GM23338 (cell line): ENCODE data around the gene TMEM74B. TPM values are rescaled to one million over a fixed set of nuclear protein-coding genes. Genes with fewer than 3 reads are reported as not detected.

Experiments
- ATAC-seq: fragments of 200-7000 bp; cut with Tn5 transposase; 3 replicates; pipeline ENCODE4 v1.9.1; 2020
- DNase-seq: peaks from one replicate; pipeline ENCODE4 v3.0.0-alpha.2; 2015; ENCODE audit warnings: low spot score
- H2AFZ ChIP-seq: fragments of 200-600 bp; sonication (generic); 2 replicates; pipeline ENCODE4 v1.8.0; 2016; ENCODE audit warnings: antibody characterized with exemption, mild to moderate bottlenecking, moderate library complexity
- H3F3A ChIP-seq: fragments of 200-600 bp; sonication (generic); replicated peaks from 2 replicates; pipeline ENCODE4 v1.8.0; 2017; ENCODE audit warnings: antibody characterized with exemption, mixed run types, low read depth
- H3K27ac ChIP-seq: fragments of 200-600 bp; sonication (generic); 2 replicates; pipeline ENCODE4 v1.6.1; 2016; ENCODE audit warnings: low read depth
- H3K27me3 ChIP-seq: fragments of 200-600 bp; sonication (generic); 2 replicates; pipeline ENCODE4 v1.8.0; 2016; ENCODE audit warnings: mild to moderate bottlenecking, mixed run types, moderate library complexity; ENCODE audit not compliant: insufficient read depth
- H3K36me3 ChIP-seq: fragments of 200-600 bp; sonication (generic); 2 replicates; pipeline ENCODE4 v1.8.0; 2016; ENCODE audit warnings: mild to moderate bottlenecking; ENCODE audit not compliant: insufficient read depth
- H3K4me1 ChIP-seq: fragments of 200-600 bp; sonication (generic); 2 replicates; pipeline ENCODE4 v1.8.0; 2016; ENCODE audit warnings: mild to moderate bottlenecking, moderate library complexity; ENCODE audit not compliant: insufficient read depth
- H3K4me2 ChIP-seq: fragments of 200-600 bp; sonication (generic); 2 replicates; pipeline ENCODE4 v1.7.1; 2017; ENCODE audit warnings: mixed run types
- H3K4me3 ChIP-seq: fragments of 200-600 bp; sonication (generic); 2 replicates; pipeline ENCODE4 v1.6.1; 2016; ENCODE audit warnings: mixed run types
- H3K79me2 ChIP-seq: fragments of 200-600 bp; sonication (generic); replicated peaks from 2 replicates; pipeline ENCODE4 v1.8.0; 2017; ENCODE audit warnings: mild to moderate bottlenecking; ENCODE audit not compliant: insufficient read depth
- H3K9me2 ChIP-seq: fragments of 200-600 bp; sonication (generic); 2 replicates; pipeline ENCODE4 v1.8.0; 2017; ENCODE audit not compliant: insufficient read depth
- H4K20me1 ChIP-seq: fragments of 200-600 bp; sonication (generic); replicated peaks from 2 replicates; pipeline ENCODE4 v1.8.0; 2017; ENCODE audit warnings: mild to moderate bottlenecking; ENCODE audit not compliant: insufficient read depth
- H3K27ac Mint-ChIP-seq: 2 replicates; pipeline ENCODE4 v1.8.0; 2020; ENCODE audit warnings: inconsistent platforms, mild to moderate bottlenecking, moderate library complexity, mixed read lengths
- H3K27me3 Mint-ChIP-seq: 3 replicates; pipeline ENCODE4 v1.8.0; 2022; ENCODE audit warnings: low read depth, mild to moderate bottlenecking, moderate library complexity, mixed read lengths, inconsistent platforms; ENCODE audit not compliant: insufficient read depth, poor library complexity
- H3K36me3 Mint-ChIP-seq: 3 replicates; pipeline ENCODE4 v1.8.0; 2021; ENCODE audit warnings: low read depth, mild to moderate bottlenecking, inconsistent platforms, moderate library complexity, mixed read lengths
- H3K4me1 Mint-ChIP-seq: 3 replicates; pipeline ENCODE4 v1.8.0; 2020; ENCODE audit warnings: mild to moderate bottlenecking, inconsistent platforms, mixed read lengths
- H3K4me3 Mint-ChIP-seq: 3 replicates; pipeline ENCODE4 v1.8.0; 2021; ENCODE audit warnings: moderate library complexity, mild to moderate bottlenecking, inconsistent platforms, mixed read lengths
- H3K9me3 Mint-ChIP-seq: 3 replicates; pipeline ENCODE4 v1.8.0; 2020; ENCODE audit warnings: moderate library complexity, mild to moderate bottlenecking, inconsistent platforms, mixed read lengths
- CREB1 ChIP-seq: fragments of 250-450 bp; sonication (Bioruptor Pico); IDR thresholded peaks from 2 replicates; pipeline ENCODE4 v1.5.0; 2020; ENCODE audit warnings: low read depth, mild to moderate bottlenecking, moderate library complexity
- CTCF ChIP-seq, 2 experiments: fragments of 200-600 bp in 1 of 2; sonication (generic) in 1 of 2; conservative IDR thresholded peaks; 2 replicates each; pipeline versions ENCODE4 v1.5.1 to v1.6.1; 2016 to 2017; ENCODE audit warnings: antibody characterized with exemption in 2 of 2, low read depth in 2 of 2, mild to moderate bottlenecking in 2 of 2, moderate library complexity in 1 of 2
- ETS1 ChIP-seq: IDR thresholded peaks from 2 replicates; pipeline ENCODE4 v1.6.1; 2016; ENCODE audit warnings: antibody characterized with exemption
- EZH2 ChIP-seq: fragments of 200-600 bp; sonication (generic); IDR thresholded peaks from one replicate; pipeline ENCODE4 v1.8.0; 2017; ENCODE audit warnings: antibody characterized with exemption, mild to moderate bottlenecking, low read depth; ENCODE audit not compliant: unreplicated experiment
- EZH2phosphoT487 ChIP-seq: fragments of 200-600 bp; sonication (generic); IDR thresholded peaks from one replicate; pipeline ENCODE4 v1.8.1; 2018; ENCODE audit warnings: antibody characterized with exemption; ENCODE audit not compliant: unreplicated experiment
- JUNB ChIP-seq: IDR thresholded peaks from one replicate; pipeline ENCODE4 v1.6.1; 2016; ENCODE audit warnings: antibody characterized with exemption; ENCODE audit not compliant: unreplicated experiment
- NANOG ChIP-seq: IDR thresholded peaks from 2 replicates; pipeline ENCODE4 v1.6.1; 2016; ENCODE audit warnings: antibody characterized with exemption, borderline replicate concordance
- POLR2AphosphoS5 ChIP-seq: IDR thresholded peaks from 2 replicates; pipeline ENCODE4 v1.6.1; 2016; ENCODE audit warnings: antibody characterized with exemption, low read depth
- REST ChIP-seq: IDR thresholded peaks from one replicate; pipeline ENCODE4 v1.6.1; 2018; ENCODE audit warnings: antibody characterized with exemption; ENCODE audit not compliant: unreplicated experiment
- STAT1 ChIP-seq: IDR thresholded peaks from one replicate; pipeline ENCODE4 v1.6.1; 2016; ENCODE audit warnings: antibody characterized with exemption; ENCODE audit not compliant: unreplicated experiment
- ZNF114 ChIP-seq: fragments of 250-450 bp; sonication (Bioruptor Pico); IDR thresholded peaks from 2 replicates; pipeline ENCODE4 v1.5.0; 2020; ENCODE audit warnings: mild to moderate bottlenecking, moderate library complexity
- ZNF331 ChIP-seq: fragments of 250-450 bp; sonication (Bioruptor Pico); IDR thresholded peaks from 2 replicates; pipeline ENCODE4 v1.5.0; 2020; ENCODE audit warnings: low read depth, mild to moderate bottlenecking, moderate library complexity
- polyA plus RNA-seq: library from polyadenylated mRNA; unstranded; fragments of >200 nt; fragmentation: Nextera tagmentation; extraction: Ambion mirVana; gene quantifications from 2 replicates; pipeline ENCODE4 v1.2.1, GENCODE V29; 2016
- total RNA-seq: library from RNA; depleted of rRNA; stranded (reverse); fragments of >200 nt; shearing (Covaris generic); gene quantifications from 2 replicates; pipeline ENCODE4 v1.2.3, GENCODE V29; 2014

The TMEM74B gene
- total and polyA plus RNA-seq, 2 experiments from 2014 or later, result 1.0 to 4.8 TPM

GRCh38 chr20:1150968-1151367 is 33.8 kb downstream of the TMEM74B start:
- H3K9me2 ChIP-seq, result no peaks in the 10 kb centered on the region
- no peaks in the 10 kb centered on the region for H3K79me2 ChIP-seq
- H3K4me3 ChIP-seq, result no peak overlapping the region
- no peaks in the 10 kb centered on the region for H3K36me3 ChIP-seq
- no peak for DNase-seq
- Mint-ChIP-seq H3K36me3 (peaks cover 13% of the 10 kb centered on the region; the same call in 2 of the 3 replicates), H3K4me1 (no peaks in the 10 kb centered on the region), H3K27me3 (peaks cover 1% of the 10 kb centered on the region), H3K9me3 (no peaks in the 10 kb centered on the region), H3K27ac (no peak overlapping the region), H3K4me3 (no peak overlapping the region)
- no peak overlapping the region for H3K4me2 ChIP-seq
- no peak overlapping the region for H2AFZ ChIP-seq
- H3K27me3 ChIP-seq, result no peaks in the 10 kb centered on the region
- TF ChIP-seq STAT1 (no peak), EZH2 (no peak), ETS1 (no peak), REST (no peak), JUNB (no peak), POLR2AphosphoS5 (no peak), ZNF114 (CRISPR knock-in tag) (no peak), EZH2phosphoT487 (no peak)
- no peak for ATAC-seq
- no peak overlapping the region for H3K27ac ChIP-seq
- peaks cover 4% of the 10 kb centered on the region; the same call in 1 of the 2 replicates for H4K20me1 ChIP-seq
- H3K4me1 ChIP-seq, result no peaks in the 10 kb centered on the region
- no peaks in the 10 kb centered on the region for H3F3A ChIP-seq

- H3K27me3 ChIP-seq, result no peaks in the 10 kb centered on the region
- Mint-ChIP-seq H3K4me3 (no peak overlapping the region), H3K27me3 (peaks cover 1% of the 10 kb centered on the region), H3K4me1 (no peaks in the 10 kb centered on the region), H3K36me3 (peaks cover 6% of the 10 kb centered on the region; the same call in 2 of the 3 replicates), H3K27ac (no peak overlapping the region), H3K9me3 (no peaks in the 10 kb centered on the region)
- DNase-seq (no peak), ATAC-seq (no peak)
- H3K9me2 ChIP-seq, result no peaks in the 10 kb centered on the region
- H3K36me3 ChIP-seq, result no peaks in the 10 kb centered on the region
- no peaks in the 10 kb centered on the region for H3K4me1 ChIP-seq
- no peak overlapping the region for H2AFZ ChIP-seq
- H3K4me3 ChIP-seq, result no peak overlapping the region
- H3K4me2 ChIP-seq, result no peak overlapping the region
- no peaks in the 10 kb centered on the region for H3K79me2 ChIP-seq
- no peaks in the 10 kb centered on the region for H3F3A ChIP-seq
- no peak overlapping the region for H3K27ac ChIP-seq
- peaks cover 8% of the 10 kb centered on the region; the same call in 1 of the 2 replicates for H4K20me1 ChIP-seq
- TF ChIP-seq CTCF (conservative IDR thresholded peaks at IDR 0.05; ENCODE audit: low read depth in 2 of 2) (no peak), JUNB (no peak), POLR2AphosphoS5 (no peak), ETS1 (no peak), NANOG (no peak), ZNF114 (CRISPR knock-in tag) (no peak), STAT1 (no peak), REST (no peak), ZNF331 (CRISPR knock-in tag) (no peak), EZH2 (no peak), CREB1 (CRISPR knock-in tag) (no peak), EZH2phosphoT487 (no peak)
Observed at GRCh38 chr20:1150218-1150617, 34.6 kb downstream of the TMEM74B start.
